ENCODE data around the gene DESI1. TPM values are rescaled to one million over a fixed set of nuclear protein-coding genes. Genes with fewer than 3 reads are reported as not detected.

DESI1 gene
- total and polyA plus RNA-seq, 2 of the 13 experiments (the other 11 are each of a cell fraction or from before 2014, with no cell fraction given), result 21.6 to 29.2 TPM

DNA sequence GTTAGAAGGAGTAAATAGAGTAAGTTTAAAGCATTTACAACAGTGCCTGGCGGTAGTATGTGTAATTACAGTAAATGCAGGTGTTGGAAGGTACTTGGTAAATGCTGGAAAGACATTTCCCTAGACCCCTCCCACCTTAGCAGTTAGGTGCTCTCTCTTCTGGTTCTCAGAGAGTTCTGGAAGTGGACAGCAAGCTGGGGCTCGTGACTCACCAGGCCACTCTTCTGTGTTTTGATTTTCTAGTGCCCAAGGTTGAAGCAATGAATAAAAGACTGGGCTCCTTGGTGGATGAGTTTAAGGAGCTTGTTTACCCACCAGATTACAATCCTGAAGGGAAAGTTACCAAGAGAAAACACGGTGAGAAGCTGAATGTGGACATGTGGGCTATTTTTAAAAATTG is 40.2 kb upstream of the DESI1 start:
- ChIA-PET POLR2A (no interaction called here), CTCF (ENCODE audit: low intra/inter-chr PET ratio, low total read pairs) (no interaction called here)
- peaks cover 36 to 74% of the 10 kb centered on the region in 2 experiments for H3K36me3 ChIP-seq (replicated peaks in 1 of 2; ENCODE audit: control insufficient read depth in 1 of 2, insufficient read depth in 2 of 2, low read length in 2 of 2)
- H3K4me3 ChIP-seq (replicated peaks in 1 of 3; ENCODE audit: insufficient read depth in 1 of 3, low read depth in 2 of 3, low read length in 3 of 3), result no peak overlapping the region
- no peak for DNase-seq (ENCODE audit: low spot score)
- no peaks in the 10 kb centered on the region for H3K9me3 ChIP-seq (ENCODE audit: low read length)
- H3K79me2 ChIP-seq (ENCODE audit: insufficient read depth, low read length), result no peaks in the 10 kb centered on the region
- FAIRE-seq, result no peak
- TF ChIP-seq ONECUT2 (CRISPR knock-in tag; IDR thresholded peaks at IDR 0.05), result no peak
- no peak for TF ChIP-seq NFIB (CRISPR knock-in tag; IDR thresholded peaks at IDR 0.05; ENCODE audit: borderline replicate concordance)
- TF ChIP-seq ZNF766 (CRISPR knock-in tag; IDR thresholded peaks at IDR 0.05; ENCODE audit: borderline replicate concordance), result no peak
- TF ChIP-seq, protein P1, sequence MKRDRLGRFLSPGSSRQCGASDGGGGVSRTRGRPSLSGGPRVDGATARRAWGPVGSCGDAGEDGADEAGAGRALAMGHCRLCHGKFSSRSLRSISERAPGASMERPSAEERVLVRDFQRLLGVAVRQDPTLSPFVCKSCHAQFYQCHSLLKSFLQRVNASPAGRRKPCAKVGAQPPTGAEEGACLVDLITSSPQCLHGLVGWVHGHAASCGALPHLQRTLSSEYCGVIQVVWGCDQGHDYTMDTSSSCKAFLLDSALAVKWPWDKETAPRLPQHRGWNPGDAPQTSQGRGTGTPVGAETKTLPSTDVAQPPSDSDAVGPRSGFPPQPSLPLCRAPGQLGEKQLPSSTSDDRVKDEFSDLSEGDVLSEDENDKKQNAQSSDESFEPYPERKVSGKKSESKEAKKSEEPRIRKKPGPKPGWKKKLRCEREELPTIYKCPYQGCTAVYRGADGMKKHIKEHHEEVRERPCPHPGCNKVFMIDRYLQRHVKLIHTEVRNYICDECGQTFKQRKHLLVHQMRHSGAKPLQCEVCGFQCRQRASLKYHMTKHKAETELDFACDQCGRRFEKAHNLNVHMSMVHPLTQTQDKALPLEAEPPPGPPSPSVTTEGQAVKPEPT (CRISPR knock-in tag; IDR thresholded peaks at IDR 0.05; ENCODE audit: low read depth), result no peak
- no peak for TF ChIP-seq KLF9 (CRISPR knock-in tag; IDR thresholded peaks at IDR 0.05; ENCODE audit: low read depth)
- TF ChIP-seq STAT5B (CRISPR knock-in tag; IDR thresholded peaks at IDR 0.05), result no peak
- TF ChIP-seq ZBTB4 (CRISPR knock-in tag; IDR thresholded peaks at IDR 0.05; ENCODE audit: borderline replicate concordance), result no peak
- no peak for TF ChIP-seq DMAP1 (CRISPR knock-in tag; IDR thresholded peaks at IDR 0.05)
- TF ChIP-seq, protein P2, sequence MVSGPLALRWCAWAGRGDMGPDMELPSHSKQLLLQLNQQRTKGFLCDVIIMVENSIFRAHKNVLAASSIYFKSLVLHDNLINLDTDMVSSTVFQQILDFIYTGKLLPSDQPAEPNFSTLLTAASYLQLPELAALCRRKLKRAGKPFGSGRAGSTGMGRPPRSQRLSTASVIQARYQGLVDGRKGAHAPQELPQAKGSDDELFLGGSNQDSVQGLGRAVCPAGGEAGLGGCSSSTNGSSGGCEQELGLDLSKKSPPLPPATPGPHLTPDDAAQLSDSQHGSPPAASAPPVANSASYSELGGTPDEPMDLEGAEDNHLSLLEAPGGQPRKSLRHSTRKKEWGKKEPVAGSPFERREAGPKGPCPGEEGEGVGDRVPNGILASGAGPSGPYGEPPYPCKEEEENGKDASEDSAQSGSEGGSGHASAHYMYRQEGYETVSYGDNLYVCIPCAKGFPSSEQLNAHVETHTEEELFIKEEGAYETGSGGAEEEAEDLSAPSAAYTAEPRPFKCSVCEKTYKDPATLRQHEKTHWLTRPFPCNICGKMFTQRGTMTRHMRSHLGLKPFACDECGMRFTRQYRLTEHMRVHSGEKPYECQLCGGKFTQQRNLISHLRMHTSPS (CRISPR knock-in tag; IDR thresholded peaks at IDR 0.05; ENCODE audit: low read depth), result no peak
- no peak overlapping the region for H3K9ac ChIP-seq (ENCODE audit: insufficient read depth, low read depth, low read length)
- H2AFZ ChIP-seq (ENCODE audit: low read length), result no peak overlapping the region
- in situ Hi-C loops (cut with HindIII; ENCODE audit: extremely low pct_ligation_motif_present, low pct_unique_long_range_greater_than_20kb), result no loop called here
- H3K4me2 ChIP-seq (ENCODE audit: low read depth, low read length), result no peak overlapping the region
- no peaks in the 10 kb centered on the region for H3K4me1 ChIP-seq (ENCODE audit: insufficient read depth, low read length)
- H3K27me3 ChIP-seq (ENCODE audit: control insufficient read depth in 1 of 2, insufficient read depth in 2 of 2, low read length in 2 of 2), result no peaks in the 10 kb centered on the region
- WGBS (ENCODE audit: low lambda C conversion rate), result 90% methylated on average over 3 of the region's 3 CpGs
- intact Hi-C loops (cut with micrococcal nuclease; ENCODE audit: unreplicated experiment), result no loop called here
- H3K27ac ChIP-seq (ENCODE audit: extremely low read length, insufficient read depth, low read length), result no peak overlapping the region
- H4K20me1 ChIP-seq (ENCODE audit: insufficient read depth, low read length), result no peaks in the 10 kb centered on the region
- ATAC-seq, result no peak
- BruUV-seq (replicated peaks), result no TSS peak

All from HepG2 (cell line).